Measurements from ENCODE around the gene THG1L.
"Not testable (repeated sequence)": the region's sequence is repeated elsewhere in the genome, so short reads cannot be mapped to it uniquely, and the experiment has no call there.

THG1L gene

GRCh38 chr5:157731272-157732129 is at the start of gene THG1L:
THG1L (plus strand) TSS chr5:157731420; CDS start chr5:157731441, 21 bp downstream.
- peak; percentile 98 for DNase-seq (ENCODE audit: low read depth, low spot score)
- peak within 1 kb of the TSS; percentile 86 for H3K4me3 ChIP-seq (ENCODE audit: low read depth, low read length)
- TF ChIP-seq, protein P1, sequence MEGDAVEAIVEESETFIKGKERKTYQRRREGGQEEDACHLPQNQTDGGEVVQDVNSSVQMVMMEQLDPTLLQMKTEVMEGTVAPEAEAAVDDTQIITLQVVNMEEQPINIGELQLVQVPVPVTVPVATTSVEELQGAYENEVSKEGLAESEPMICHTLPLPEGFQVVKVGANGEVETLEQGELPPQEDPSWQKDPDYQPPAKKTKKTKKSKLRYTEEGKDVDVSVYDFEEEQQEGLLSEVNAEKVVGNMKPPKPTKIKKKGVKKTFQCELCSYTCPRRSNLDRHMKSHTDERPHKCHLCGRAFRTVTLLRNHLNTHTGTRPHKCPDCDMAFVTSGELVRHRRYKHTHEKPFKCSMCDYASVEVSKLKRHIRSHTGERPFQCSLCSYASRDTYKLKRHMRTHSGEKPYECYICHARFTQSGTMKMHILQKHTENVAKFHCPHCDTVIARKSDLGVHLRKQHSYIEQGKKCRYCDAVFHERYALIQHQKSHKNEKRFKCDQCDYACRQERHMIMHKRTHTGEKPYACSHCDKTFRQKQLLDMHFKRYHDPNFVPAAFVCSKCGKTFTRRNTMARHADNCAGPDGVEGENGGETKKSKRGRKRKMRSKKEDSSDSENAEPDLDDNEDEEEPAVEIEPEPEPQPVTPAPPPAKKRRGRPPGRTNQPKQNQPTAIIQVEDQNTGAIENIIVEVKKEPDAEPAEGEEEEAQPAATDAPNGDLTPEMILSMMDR (IDR thresholded peaks at IDR 0.05; ENCODE audit: low read depth, low read length): no peak
- in situ Hi-C loops (cut with HindIII; ENCODE audit: low sequenced_read_pairs): no loop called here

DNA sequence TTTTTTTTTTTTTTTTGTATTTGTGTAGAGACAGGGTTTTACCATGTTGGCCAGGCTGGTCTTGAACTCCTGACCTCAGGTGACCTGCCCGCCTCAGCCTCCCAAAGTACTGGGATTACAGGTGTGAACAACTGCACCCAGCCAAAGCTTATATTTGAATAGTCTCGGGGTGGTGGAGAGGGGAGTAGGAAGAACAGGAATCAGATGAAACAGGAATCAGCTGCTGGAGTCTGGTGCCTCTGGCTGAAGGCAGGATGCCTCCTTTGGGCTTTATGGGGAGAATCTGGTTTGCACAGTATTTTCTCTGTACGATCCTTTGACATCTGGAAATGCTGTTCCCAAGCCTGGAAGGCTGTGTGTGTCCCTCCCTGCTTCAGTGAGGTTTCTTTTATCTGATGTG is 49.0 kb upstream of the THG1L start:
- no peak overlapping the region for H3K4me3 ChIP-seq (ENCODE audit: low read depth, low read length)
- TF ChIP-seq, protein P1 (IDR thresholded peaks at IDR 0.05; ENCODE audit: low read depth, low read length): no peak
- no peak for DNase-seq (ENCODE audit: low read depth, low spot score)
- in situ Hi-C loops (cut with HindIII; ENCODE audit: low sequenced_read_pairs): no loop called here

DNA sequence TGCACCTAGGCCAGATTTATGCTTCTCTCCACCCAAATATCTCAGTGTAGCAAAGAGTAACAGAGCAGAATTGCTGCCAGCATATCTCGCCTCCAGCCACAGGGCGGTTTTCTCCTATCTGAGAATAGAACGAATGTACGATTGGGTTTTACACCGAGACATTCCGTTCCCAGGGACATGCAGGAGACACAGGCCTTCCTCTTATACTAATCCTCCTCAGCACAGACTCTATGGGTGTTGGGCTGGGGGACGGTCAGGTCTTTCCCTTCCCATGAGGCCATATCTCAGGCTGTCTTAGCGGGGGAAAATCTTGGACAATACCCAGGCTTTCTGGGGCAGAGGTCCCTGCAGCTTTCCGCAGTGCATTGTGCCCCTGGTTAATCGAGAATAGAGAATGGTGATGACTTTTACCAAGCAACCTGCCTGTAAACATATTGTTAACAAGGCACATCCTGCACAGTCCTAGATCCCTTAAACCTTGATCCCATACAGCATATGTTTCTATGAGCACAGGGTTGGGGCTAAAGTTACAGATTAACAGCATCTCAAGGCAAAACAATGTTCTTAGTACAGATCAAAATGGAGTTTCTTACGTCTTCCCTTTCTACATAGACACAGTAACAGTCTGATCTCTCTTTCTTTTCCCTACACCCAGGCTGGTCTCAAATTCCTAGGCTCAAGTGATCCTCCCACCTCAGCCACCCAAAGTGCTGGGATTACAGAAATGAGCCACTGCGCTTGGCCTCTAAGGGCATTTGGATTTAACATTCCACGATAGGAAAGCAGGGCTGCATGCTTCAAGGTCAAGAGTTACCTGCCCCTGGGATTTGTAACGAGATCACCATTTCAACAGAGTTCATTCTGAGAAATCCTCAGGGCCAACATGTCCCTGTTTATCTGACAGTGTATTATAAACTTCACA is 44.7 kb upstream of the THG1L start:
- H3K4me3 ChIP-seq (ENCODE audit: low read depth, low read length); in situ Hi-C loops (cut with HindIII; ENCODE audit: low sequenced_read_pairs); DNase-seq (ENCODE audit: low read depth, low spot score): not testable (repeated sequence)

- in situ Hi-C loops (cut with HindIII; ENCODE audit: low sequenced_read_pairs): no loop called here
- H3K4me3 ChIP-seq (ENCODE audit: low read depth, low read length): no peak overlapping the region
- TF ChIP-seq, protein P1 (IDR thresholded peaks at IDR 0.05; ENCODE audit: low read depth, low read length): no peak
- DNase-seq (ENCODE audit: low read depth, low spot score): no peak
Measured at GRCh38 chr5:157687198-157687554, 44.0 kb upstream of the THG1L start.

DNA sequence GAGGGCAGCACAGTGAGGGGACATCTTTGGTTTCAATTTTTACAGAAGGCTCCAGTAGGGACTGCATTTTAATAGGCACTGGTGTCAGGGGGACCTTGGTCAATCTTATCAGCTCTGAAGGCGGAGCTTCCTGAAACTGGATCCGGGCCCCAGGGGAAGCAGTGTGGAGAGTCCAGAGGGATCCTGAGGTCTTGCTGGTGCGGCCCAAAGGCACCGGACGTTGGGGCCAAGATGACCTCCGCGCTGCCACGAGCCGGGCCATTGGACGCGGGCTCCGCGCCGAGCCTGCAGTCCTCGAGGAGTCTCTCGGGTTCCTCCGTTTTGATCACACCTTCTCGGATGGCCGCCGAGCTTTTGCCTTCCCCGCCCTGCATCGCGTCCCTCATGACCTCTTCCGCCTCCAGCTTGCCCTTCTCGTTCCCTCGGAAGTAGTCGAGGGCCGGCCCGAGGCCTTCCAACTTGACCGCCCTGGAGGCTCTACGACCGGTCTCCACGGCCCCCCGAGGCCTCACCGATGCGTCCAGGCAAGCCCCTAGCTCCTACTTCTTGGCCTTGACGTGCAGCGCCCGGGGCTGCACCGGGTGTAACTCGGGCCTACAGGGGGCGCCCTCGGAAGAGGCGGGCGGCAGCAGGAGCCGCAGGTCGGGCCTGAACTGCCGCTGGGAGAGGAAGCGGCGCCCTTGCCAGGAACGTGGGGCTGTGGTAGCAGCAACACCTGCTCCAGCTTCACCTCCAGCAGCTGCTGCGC is 41.1 kb upstream of the THG1L start:
- TF ChIP-seq, protein P1 (IDR thresholded peaks at IDR 0.05; ENCODE audit: low read depth, low read length): peak; percentile 26
- H3K4me3 ChIP-seq (ENCODE audit: low read depth, low read length): peak overlapping the region; percentile 10
- DNase-seq (ENCODE audit: low read depth, low spot score): no peak
- in situ Hi-C loops (cut with HindIII; ENCODE audit: low sequenced_read_pairs): no loop called here

DNA sequence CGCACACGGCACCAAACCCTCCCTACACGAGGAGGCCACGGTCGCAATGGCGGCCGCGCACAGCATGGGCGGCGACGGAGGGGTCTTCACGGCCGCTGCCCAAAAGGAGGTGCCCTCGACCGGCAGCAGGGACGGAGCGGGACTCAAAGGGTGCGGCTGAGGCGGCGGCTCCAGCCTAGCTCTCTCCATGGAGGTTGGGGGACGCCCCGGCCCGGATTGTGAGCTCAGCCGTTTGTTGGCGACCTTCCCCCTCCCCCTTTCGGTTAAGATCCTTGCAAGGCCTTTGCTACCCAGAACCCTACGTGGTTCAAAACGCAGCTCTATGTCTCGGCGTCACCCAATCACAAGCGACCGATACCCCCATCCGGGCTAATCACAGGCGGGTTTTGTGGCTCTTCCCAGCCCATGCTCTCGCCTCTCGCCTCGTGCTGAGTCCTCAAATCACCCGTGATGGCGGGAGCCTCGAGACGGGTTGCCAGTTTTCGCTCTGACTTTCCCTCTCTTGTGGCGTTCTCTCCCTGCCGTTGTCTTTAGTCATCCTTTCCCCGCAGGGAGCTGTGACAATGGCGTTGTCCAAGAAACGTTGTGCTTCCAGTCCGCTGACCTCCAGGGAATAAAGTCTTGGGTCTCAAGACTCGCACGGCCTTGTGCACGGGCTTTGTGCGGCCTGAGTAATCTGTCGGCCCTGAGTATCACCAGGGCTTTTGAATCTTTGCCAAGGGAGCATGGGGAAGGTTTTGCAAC is 40.4 kb upstream of the THG1L start:
- DNase-seq (ENCODE audit: low read depth, low spot score): no peak
- H3K4me3 ChIP-seq (ENCODE audit: low read depth, low read length): peak overlapping the region; percentile 10
- in situ Hi-C loops (cut with HindIII; ENCODE audit: low sequenced_read_pairs): no loop called here
- TF ChIP-seq, protein P1 (IDR thresholded peaks at IDR 0.05; ENCODE audit: low read depth, low read length): no peak

GRCh38 chr5:157693816-157694215 is 37.4 kb upstream of the THG1L start:
- H3K4me3 ChIP-seq (ENCODE audit: low read depth, low read length); in situ Hi-C loops (cut with HindIII; ENCODE audit: low sequenced_read_pairs); DNase-seq (ENCODE audit: low read depth, low spot score): not testable (repeated sequence)

GRCh38 chr5:157696154-157696553 is 35.1 kb upstream of the THG1L start:
- H3K4me3 ChIP-seq (ENCODE audit: low read depth, low read length); DNase-seq (ENCODE audit: low read depth, low spot score); in situ Hi-C loops (cut with HindIII; ENCODE audit: low sequenced_read_pairs): not testable (repeated sequence)

GRCh38 chr5:157698674-157699073 is 32.5 kb upstream of the THG1L start:
- in situ Hi-C loops (cut with HindIII; ENCODE audit: low sequenced_read_pairs); H3K4me3 ChIP-seq (ENCODE audit: low read depth, low read length): not testable (repeated sequence)

More at GRCh38 chr5:157698674-157699073, 32.5 kb upstream of the THG1L start:
- not testable (repeated sequence) for DNase-seq (ENCODE audit: low read depth, low spot score)

All from astrocyte of the spinal cord (primary cell).